Transverse colon (tissue), 4 donors: ENCODE data around the gene GALNT6. TPM values are rescaled to one million over a fixed set of nuclear protein-coding genes. Genes with fewer than 3 reads are reported as not detected.
A peak's percentile ranks its signal among the peaks of the same experiment; 100 is the strongest.

Experiments used
- DNase-seq: peaks from one replicate; pipeline ENCODE4 v3.0.0-alpha.2; 2019
- H3K27ac ChIP-seq, 4 donors: fragments of 200-600 bp; sonication (generic); 2 replicates each; pipeline ENCODE4 v1.5.1; 2016 to 2018; ENCODE audit warnings: inconsistent platforms in 4 of 4
- H3K27me3 ChIP-seq: fragments of 200-600 bp; sonication (generic); 2 replicates; pipeline ENCODE4 v1.5.1; 2017; ENCODE audit warnings: inconsistent platforms
- H3K36me3 ChIP-seq, 4 donors: fragments of 200-600 bp; sonication (generic); 2 replicates each; pipeline ENCODE4 v1.5.1; 2017 to 2019; ENCODE audit warnings: inconsistent platforms in 4 of 4
- H3K4me1 ChIP-seq, 4 donors: fragments of 200-600 bp; sonication (generic); 2 replicates each; pipeline ENCODE4 v1.5.1; 2017 to 2020; ENCODE audit warnings: inconsistent platforms in 4 of 4
- H3K4me3 ChIP-seq, 4 donors: fragments of 200-600 bp; sonication (generic); 1 replicate in 1 of 4; 2 replicates in 3 of 4; pipeline versions ENCODE4 v1.5.1 to v1.6.1; 2017 to 2019; ENCODE audit warnings: inconsistent platforms in 4 of 4
- H3K9me3 ChIP-seq, 2 donors: fragments of 200-600 bp; sonication (generic); 2 replicates each; pipeline ENCODE4 v1.5.1; 2017 to 2019; ENCODE audit warnings: inconsistent platforms in 2 of 2
- CTCF ChIP-seq, 5 experiments: fragments of 200-600 bp in 3 of 5; fragments of 450-650 bp in 2 of 5; sonication (generic) in 3 of 5; IDR thresholded peaks; 1 replicate in 2 of 5; 2 replicates in 3 of 5; pipeline ENCODE4 v1.5.1; 2016 to 2017; ENCODE audit warnings: antibody characterized with exemption in 5 of 5, inconsistent platforms in 3 of 5, mild to moderate bottlenecking in 2 of 5, moderate library complexity in 1 of 5
- EP300 ChIP-seq: sonication (generic); formaldehyde crosslinking; IDR thresholded peaks from one replicate; pipeline ENCODE4 v1.6.1; 2017; ENCODE audit warnings: antibody characterized with exemption, low read depth
- POLR2A ChIP-seq: fragments of 450-650 bp; IDR thresholded peaks from one replicate; pipeline ENCODE4 v1.6.1; 2016; ENCODE audit warnings: antibody characterized with exemption, mild to moderate bottlenecking, moderate library complexity
- POLR2AphosphoS5 ChIP-seq, 3 donors: sonication (generic); formaldehyde crosslinking; IDR thresholded peaks; one replicate each; pipeline ENCODE4 v1.6.1; 2016; ENCODE audit warnings: antibody characterized with exemption in 3 of 3
- WGBS, 2 donors: methylation state at CpG; one replicate each; pipeline ENCODE4 v1.1.5; 2018; ENCODE audit warnings: low coverage in 1 of 2; 5-methylcytosine and 5-hydroxymethylcytosine counted together
- in situ Hi-C, 4 donors: fragments of 200-750 bp; cut with MboI; loops; one replicate each; pipeline versions ENCODE4 v1.15.0 to v1.15.1; 2017; ENCODE audit warnings: low sequenced_read_pairs in 3 of 4, low pct_ligation_motif_present in 1 of 4, low pct_unique_long_range_greater_than_20kb in 1 of 4
- intact Hi-C: fragments of 100-400 bp; cut with DNase I; formaldehyde crosslinking; loops from one replicate; pipeline ENCODE4 v1.15.1; 2023; ENCODE audit warnings: low total_unique reads
- total RNA-seq, 4 donors: library from RNA; depleted of rRNA; stranded (reverse); fragments of >200 nt; gene quantifications; one replicate each; pipeline ENCODE4 v1.1.0, GENCODE V29; 2016

Gene GALNT6
- total RNA-seq, 4 donors from 2014 or later = 17.5 to 52.7 (median 26.8) TPM

GRCh38 chr12:51401900-51402299, 10.7 kb upstream of the GALNT6 start:
- intact Hi-C loops (no loop called here), in situ Hi-C loops (no loop called here)
- Histone ChIP-seq H3K27me3 (peaks cover 3% of the 10 kb centered on the region), H3K27ac (no peak overlapping the region), H3K4me1 (peaks cover 0 to 57% (median 26%) of the 10 kb centered on the region in 4 donors), H3K36me3 (no peaks in the 10 kb centered on the region), H3K4me3 (no peak overlapping the region), H3K9me3 (no peaks in the 10 kb centered on the region)
- 0% methylated on average over 1 of the region's 1 CpG; no CpG with 5 or more reads in 1 of the 2 donors for WGBS, 2 donors
- no peak for DNase-seq
- TF ChIP-seq POLR2A (no peak), EP300 (no peak), CTCF (IDR thresholded peaks at IDR 0.05) (no peak), POLR2AphosphoS5 (IDR thresholded peaks at IDR 0.05) (no peak)

GRCh38 chr12:51401486-51401885, 10.3 kb upstream of the GALNT6 start:
- peaks cover 0 to 53% (median 23%) of the 10 kb centered on the region in 4 donors for H3K4me1 ChIP-seq
- intact Hi-C loops = no loop called here
- H3K36me3 ChIP-seq = no peaks in the 10 kb centered on the region
- H3K27me3 ChIP-seq = peaks cover 3% of the 10 kb centered on the region
- no peak for TF ChIP-seq EP300
- TF ChIP-seq POLR2A = no peak
- no peak for TF ChIP-seq POLR2AphosphoS5 (IDR thresholded peaks at IDR 0.05)
- TF ChIP-seq CTCF (IDR thresholded peaks at IDR 0.05) = no peak
- 78 to 91% methylated on average over 9 to 13 of the region's 13 CpGs for whole genome bisulfite sequencing, 2 donors
- in situ Hi-C loops = no loop called here
- no peak overlapping the region for H3K4me3 ChIP-seq
- H3K9me3 ChIP-seq = no peaks in the 10 kb centered on the region
- DNase-seq = no peak
- H3K27ac ChIP-seq = no peak overlapping the region

- no peak overlapping the region for H3K4me3 ChIP-seq
Measured at GRCh38 chr12:51401020-51401419, 9.8 kb upstream of the GALNT6 start.

GRCh38 chr12:51399891-51400290, 8.7 kb upstream of the GALNT6 start:
- DNase-seq = peak; percentile 62

More at GRCh38 chr12:51401020-51401419, 9.8 kb upstream of the GALNT6 start:
- Histone ChIP-seq H3K4me1 (peaks cover 0 to 50% (median 21%) of the 10 kb centered on the region in 4 donors), H3K27ac (no peak overlapping the region), H3K9me3 (no peaks in the 10 kb centered on the region), H3K36me3 (no peaks in the 10 kb centered on the region), H3K27me3 (peaks cover 3% of the 10 kb centered on the region)
- 65 to 67% methylated on average over 9 to 14 of the region's 14 CpGs for WGBS, 2 donors
- intact Hi-C loops = no loop called here
- in situ Hi-C loops = no loop called here
- TF ChIP-seq EP300 = no peak
- no peak for TF ChIP-seq POLR2AphosphoS5 (IDR thresholded peaks at IDR 0.05)
- no peak for TF ChIP-seq CTCF (IDR thresholded peaks at IDR 0.05)
- no peak for TF ChIP-seq POLR2A
- DNase-seq = no peak

GRCh38 chr12:51397670-51398069, 6.5 kb upstream of the GALNT6 start:
- DNase-seq = no peak
- peaks cover 3% of the 10 kb centered on the region for H3K27me3 ChIP-seq
- WGBS, 2 donors = 45 to 63% methylated on average over 4 of the region's 4 CpGs
- peaks cover 0 to 43% (median 15%) of the 10 kb centered on the region in 4 donors for H3K4me1 ChIP-seq
- in situ Hi-C loops (no loop called here), intact Hi-C loops (no loop called here)
- no peak for TF ChIP-seq EP300
- TF ChIP-seq POLR2AphosphoS5 (IDR thresholded peaks at IDR 0.05) = no peak
- TF ChIP-seq POLR2A = no peak
- TF ChIP-seq CTCF (IDR thresholded peaks at IDR 0.05) = no peak
- H3K4me3 ChIP-seq = no peak overlapping the region
- no peaks in the 10 kb centered on the region for H3K36me3 ChIP-seq
- H3K27ac ChIP-seq = no peak overlapping the region
- no peaks in the 10 kb centered on the region for H3K9me3 ChIP-seq

More at GRCh38 chr12:51399891-51400290, 8.7 kb upstream of the GALNT6 start:
- H3K27me3 ChIP-seq = peaks cover 3% of the 10 kb centered on the region
- H3K27ac ChIP-seq = peak overlapping the region in 2 of 4 donors; percentile 11 to 37
- intact Hi-C loops (no loop called here), in situ Hi-C loops (no loop called here)
- 33 to 60% methylated on average over 2 to 4 of the region's 4 CpGs for WGBS, 2 donors
- TF ChIP-seq POLR2AphosphoS5 (IDR thresholded peaks at IDR 0.05) (peak in 1 of 3 donors; percentile 10), POLR2A (no peak)
- H3K36me3 ChIP-seq = no peaks in the 10 kb centered on the region
- peaks cover 0 to 40% (median 13%) of the 10 kb centered on the region in 4 donors for H3K4me1 ChIP-seq
- no peak overlapping the region for H3K4me3 ChIP-seq
- no peaks in the 10 kb centered on the region for H3K9me3 ChIP-seq
